ENCODE measurements around the gene KLF7.

Gene KLF7

GRCh38 chr2:207133458-207133819 is 32.3 kb downstream of the KLF7 start:
- no peaks in the 10 kb centered on the region for H3K27me3 Mint-ChIP-seq

GRCh38 chr2:207132019-207132418 is 33.7 kb downstream of the KLF7 start:
- Mint-ChIP-seq H3K27me3 (no peaks in the 10 kb centered on the region), H3K36me3 (peaks cover 12% of the 10 kb centered on the region), H3K4me3 (no peak overlapping the region), H3K4me1 (peaks cover 36% of the 10 kb centered on the region), H3K27ac (peak overlapping the region; percentile 35), H3K9me3 (no peaks in the 10 kb centered on the region)
- no peak for ATAC-seq (ENCODE audit: low read depth)
- DNase-seq (ENCODE audit: low spot score in 2 of 2): no peak

More at GRCh38 chr2:207133458-207133819, 32.3 kb downstream of the KLF7 start:
- DNase-seq (ENCODE audit: low spot score in 2 of 2) (no peak), ATAC-seq (ENCODE audit: low read depth) (no peak)
- no peaks in the 10 kb centered on the region for H3K9me3 Mint-ChIP-seq
- H3K36me3 Mint-ChIP-seq: peaks cover 10% of the 10 kb centered on the region
- H3K27ac Mint-ChIP-seq: no peak overlapping the region
- H3K4me3 Mint-ChIP-seq: no peak overlapping the region
- peaks cover 40% of the 10 kb centered on the region for H3K4me1 Mint-ChIP-seq

- Mint-ChIP-seq H3K27me3 (no peaks in the 10 kb centered on the region), H3K4me1 (peaks cover 36% of the 10 kb centered on the region), H3K9me3 (no peaks in the 10 kb centered on the region), H3K4me3 (no peak overlapping the region), H3K36me3 (peaks cover 13% of the 10 kb centered on the region), H3K27ac (peak overlapping the region; percentile 35)
- DNase-seq (ENCODE audit: low spot score in 2 of 2) (no peak), ATAC-seq (ENCODE audit: low read depth) (no peak)
Measured at GRCh38 chr2:207131594-207131993, 34.2 kb downstream of the KLF7 start.

GRCh38 chr2:207130958-207131521 is 34.7 kb downstream of the KLF7 start:
- no peak overlapping the region for H3K4me3 Mint-ChIP-seq
- ATAC-seq (ENCODE audit: low read depth): no peak

GRCh38 chr2:207129821-207130220 is 35.9 kb downstream of the KLF7 start:
- peaks cover 29% of the 10 kb centered on the region for H3K4me1 Mint-ChIP-seq
- ATAC-seq (ENCODE audit: low read depth) (no peak), DNase-seq (ENCODE audit: low spot score in 2 of 2) (no peak)
- H3K27ac Mint-ChIP-seq: no peak overlapping the region
- H3K9me3 Mint-ChIP-seq: no peaks in the 10 kb centered on the region
- H3K27me3 Mint-ChIP-seq: no peaks in the 10 kb centered on the region
- no peak overlapping the region for H3K4me3 Mint-ChIP-seq
- H3K36me3 Mint-ChIP-seq: peaks cover 16% of the 10 kb centered on the region

More at GRCh38 chr2:207130958-207131521, 34.7 kb downstream of the KLF7 start:
- no peak for DNase-seq (ENCODE audit: low spot score in 2 of 2)
- Mint-ChIP-seq H3K4me1 (peaks cover 34% of the 10 kb centered on the region), H3K36me3 (peaks cover 16% of the 10 kb centered on the region), H3K9me3 (no peaks in the 10 kb centered on the region), H3K27me3 (no peaks in the 10 kb centered on the region), H3K27ac (no peak overlapping the region)

GRCh38 chr2:207128867-207129266 is 36.9 kb downstream of the KLF7 start:
- ATAC-seq (ENCODE audit: low read depth): no peak
- Mint-ChIP-seq H3K36me3 (peaks cover 14% of the 10 kb centered on the region), H3K27me3 (no peaks in the 10 kb centered on the region), H3K4me1 (peaks cover 27% of the 10 kb centered on the region), H3K9me3 (no peaks in the 10 kb centered on the region), H3K4me3 (no peak overlapping the region), H3K27ac (no peak overlapping the region)
- DNase-seq (ENCODE audit: low spot score in 2 of 2): no peak

GRCh38 chr2:207126724-207127308 is 38.9 kb downstream of the KLF7 start:
- no peaks in the 10 kb centered on the region for H3K27me3 Mint-ChIP-seq
- H3K27ac Mint-ChIP-seq: no peak overlapping the region
- DNase-seq (ENCODE audit: low spot score in 2 of 2) (no peak), ATAC-seq (ENCODE audit: low read depth) (no peak)
- peaks cover 34% of the 10 kb centered on the region for H3K4me1 Mint-ChIP-seq
- H3K9me3 Mint-ChIP-seq: no peaks in the 10 kb centered on the region
- H3K4me3 Mint-ChIP-seq: no peak overlapping the region
- peaks cover 14% of the 10 kb centered on the region for H3K36me3 Mint-ChIP-seq

GRCh38 chr2:207123776-207124391 is 41.9 kb downstream of the KLF7 start:
- DNase-seq (ENCODE audit: low spot score in 2 of 2) (no peak), ATAC-seq (ENCODE audit: low read depth) (no peak)
- H3K27me3 Mint-ChIP-seq: no peaks in the 10 kb centered on the region
- H3K9me3 Mint-ChIP-seq: no peaks in the 10 kb centered on the region
- H3K36me3 Mint-ChIP-seq: peaks cover 22% of the 10 kb centered on the region
- peaks cover 30% of the 10 kb centered on the region for H3K4me1 Mint-ChIP-seq
- H3K27ac Mint-ChIP-seq: no peak overlapping the region
- no peak overlapping the region for H3K4me3 Mint-ChIP-seq

GRCh38 chr2:207123335-207123744 is 42.4 kb downstream of the KLF7 start:
- Mint-ChIP-seq H3K27me3 (no peaks in the 10 kb centered on the region), H3K36me3 (peaks cover 23% of the 10 kb centered on the region), H3K4me3 (no peak overlapping the region), H3K9me3 (no peaks in the 10 kb centered on the region), H3K4me1 (peaks cover 30% of the 10 kb centered on the region), H3K27ac (no peak overlapping the region)
- no peak for DNase-seq (ENCODE audit: low spot score in 2 of 2)
- no peak for ATAC-seq (ENCODE audit: low read depth)

GRCh38 chr2:207122651-207123334 is 43.0 kb downstream of the KLF7 start:
- Mint-ChIP-seq H3K27me3 (no peaks in the 10 kb centered on the region), H3K4me1 (peaks cover 30% of the 10 kb centered on the region), H3K9me3 (no peaks in the 10 kb centered on the region), H3K27ac (no peak overlapping the region), H3K36me3 (peaks cover 23% of the 10 kb centered on the region), H3K4me3 (no peak overlapping the region)
- no peak for DNase-seq (ENCODE audit: low spot score in 2 of 2)
- peak; percentile 49 for ATAC-seq (ENCODE audit: low read depth)

GRCh38 chr2:207121784-207122183 is 44.0 kb downstream of the KLF7 start:
- no peak overlapping the region for H3K4me3 Mint-ChIP-seq
- H3K36me3 Mint-ChIP-seq: peaks cover 19% of the 10 kb centered on the region
- ATAC-seq (ENCODE audit: low read depth): no peak
- H3K9me3 Mint-ChIP-seq: no peaks in the 10 kb centered on the region
- peaks cover 31% of the 10 kb centered on the region for H3K4me1 Mint-ChIP-seq
- no peaks in the 10 kb centered on the region for H3K27me3 Mint-ChIP-seq
- H3K27ac Mint-ChIP-seq: no peak overlapping the region
- DNase-seq (ENCODE audit: low spot score in 2 of 2): no peak

- H3K27ac Mint-ChIP-seq: no peak overlapping the region
- no peaks in the 10 kb centered on the region for H3K9me3 Mint-ChIP-seq
- no peak for DNase-seq (ENCODE audit: low spot score in 2 of 2)
- H3K4me1 Mint-ChIP-seq: peaks cover 23% of the 10 kb centered on the region
- H3K27me3 Mint-ChIP-seq: peaks cover 2% of the 10 kb centered on the region
- H3K4me3 Mint-ChIP-seq: no peak overlapping the region
- H3K36me3 Mint-ChIP-seq: peaks cover 17% of the 10 kb centered on the region
- ATAC-seq (ENCODE audit: low read depth): no peak
Measured at GRCh38 chr2:207119048-207119447, 46.7 kb downstream of the KLF7 start.

GRCh38 chr2:207117668-207118067 is 48.1 kb downstream of the KLF7 start:
- Mint-ChIP-seq H3K36me3 (peaks cover 16% of the 10 kb centered on the region), H3K4me1 (peaks cover 19% of the 10 kb centered on the region)

GRCh38 chr2:207115715-207116364 is 49.9 kb downstream of the KLF7 start:
- Mint-ChIP-seq H3K27ac (no peak overlapping the region), H3K4me1 (peaks cover 12% of the 10 kb centered on the region), H3K9me3 (no peaks in the 10 kb centered on the region), H3K4me3 (no peak overlapping the region), H3K27me3 (peaks cover 2% of the 10 kb centered on the region), H3K36me3 (peaks cover 14% of the 10 kb centered on the region)
- DNase-seq (ENCODE audit: low spot score in 2 of 2) (no peak), ATAC-seq (ENCODE audit: low read depth) (no peak)

More at GRCh38 chr2:207117668-207118067, 48.1 kb downstream of the KLF7 start:
- no peak overlapping the region for H3K4me3 Mint-ChIP-seq
- no peak overlapping the region for H3K27ac Mint-ChIP-seq
- H3K27me3 Mint-ChIP-seq: peaks cover 2% of the 10 kb centered on the region
- ATAC-seq (ENCODE audit: low read depth) (no peak), DNase-seq (ENCODE audit: low spot score in 2 of 2) (no peak)
- no peaks in the 10 kb centered on the region for H3K9me3 Mint-ChIP-seq

All from memory B cell (primary cell).